RWPE1 (cell line): Measurements from ENCODE around the gene PIAS1.
"Not testable (repeated sequence)": the region's sequence is repeated elsewhere in the genome, so short reads cannot be mapped to it uniquely, and the experiment has no call there.

Experiments
- CTCF ChIA-PET: fragments of 350-600 bp; sonication (Branson Sonifier 250); formaldehyde crosslinking; extraction: SDS; loops from one replicate; lab custom pipeline; 2021; lab: Yijun Ruan, JAX
- POLR2A ChIA-PET: fragments of 400-600 bp; formaldehyde crosslinking; extraction: SDS; loops from one replicate; lab custom pipeline; 2020; ENCODE audit warnings: antibody characterized with exemption; ENCODE audit not compliant: low non-redundant PET; lab: Yijun Ruan, JAX
- DNase-seq: peaks from one replicate; pipeline ENCODE4 v3.0.0; 2012; ENCODE audit warnings: low spot score
- H3K27ac ChIP-seq: fragments of 450-650 bp; 2 replicates; pipeline ENCODE4 v1.5.1; 2017
- TF ChIP-seq, protein P1 (sequence below): fragments of 450-650 bp; conservative IDR thresholded peaks from 2 replicates; pipeline ENCODE4 v1.5.1; 2017; ENCODE audit warnings: low read depth, mild to moderate bottlenecking

PIAS1 gene

GRCh38 chr15:68053001-68053400, 1.1 kb upstream of the PIAS1 start:
- CTCF ChIA-PET, result no interaction called here
- H3K27ac ChIP-seq, result no peak overlapping the region
- TF ChIP-seq, protein P1, sequence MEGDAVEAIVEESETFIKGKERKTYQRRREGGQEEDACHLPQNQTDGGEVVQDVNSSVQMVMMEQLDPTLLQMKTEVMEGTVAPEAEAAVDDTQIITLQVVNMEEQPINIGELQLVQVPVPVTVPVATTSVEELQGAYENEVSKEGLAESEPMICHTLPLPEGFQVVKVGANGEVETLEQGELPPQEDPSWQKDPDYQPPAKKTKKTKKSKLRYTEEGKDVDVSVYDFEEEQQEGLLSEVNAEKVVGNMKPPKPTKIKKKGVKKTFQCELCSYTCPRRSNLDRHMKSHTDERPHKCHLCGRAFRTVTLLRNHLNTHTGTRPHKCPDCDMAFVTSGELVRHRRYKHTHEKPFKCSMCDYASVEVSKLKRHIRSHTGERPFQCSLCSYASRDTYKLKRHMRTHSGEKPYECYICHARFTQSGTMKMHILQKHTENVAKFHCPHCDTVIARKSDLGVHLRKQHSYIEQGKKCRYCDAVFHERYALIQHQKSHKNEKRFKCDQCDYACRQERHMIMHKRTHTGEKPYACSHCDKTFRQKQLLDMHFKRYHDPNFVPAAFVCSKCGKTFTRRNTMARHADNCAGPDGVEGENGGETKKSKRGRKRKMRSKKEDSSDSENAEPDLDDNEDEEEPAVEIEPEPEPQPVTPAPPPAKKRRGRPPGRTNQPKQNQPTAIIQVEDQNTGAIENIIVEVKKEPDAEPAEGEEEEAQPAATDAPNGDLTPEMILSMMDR, result no peak
- POLR2A ChIA-PET, result no interaction called here
- no peak for DNase-seq

DNA sequence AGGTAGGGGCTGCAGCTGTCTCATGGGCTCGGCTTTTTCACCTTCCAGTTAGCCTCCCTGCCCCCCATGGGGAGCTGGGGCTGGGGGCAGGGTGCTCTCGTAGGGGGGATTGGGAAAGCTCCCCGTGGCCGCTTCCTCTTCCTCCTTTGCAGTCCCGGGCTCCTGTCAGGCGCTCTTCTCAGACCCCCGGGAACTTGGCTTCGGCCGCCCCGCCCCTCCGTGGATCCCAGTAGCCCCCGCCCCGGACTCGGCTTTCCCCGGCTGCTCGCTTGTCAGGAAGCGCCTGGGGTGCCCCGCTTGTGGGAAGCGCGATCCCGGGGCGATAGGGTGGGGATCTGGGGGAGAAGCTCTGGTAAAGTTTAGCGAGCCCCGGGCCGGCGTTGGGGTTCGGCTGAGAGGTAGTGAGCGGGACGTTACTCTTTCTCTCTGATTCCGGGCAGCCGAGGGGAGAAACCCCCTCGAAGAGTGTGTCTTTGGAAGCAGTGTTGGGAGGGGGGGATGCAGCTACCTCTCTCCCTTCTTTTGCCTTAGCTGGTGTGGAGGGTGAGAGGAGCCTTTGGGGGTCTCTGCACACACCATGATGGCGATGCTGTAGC, 611 bp downstream of the PIAS1 start:
- DNase-seq, result peak; percentile 67
- peak overlapping the region; percentile 91 for H3K27ac ChIP-seq
- ChIA-PET POLR2A (no interaction called here), CTCF (interaction anchor here (0.6 to 0.8 kb wide), 2 partner anchors 227 to 1137 kb away, joined by 4 read pairs; no protein-coding TSS in a partner anchor)
- TF ChIP-seq, protein P1, result no peak

DNA sequence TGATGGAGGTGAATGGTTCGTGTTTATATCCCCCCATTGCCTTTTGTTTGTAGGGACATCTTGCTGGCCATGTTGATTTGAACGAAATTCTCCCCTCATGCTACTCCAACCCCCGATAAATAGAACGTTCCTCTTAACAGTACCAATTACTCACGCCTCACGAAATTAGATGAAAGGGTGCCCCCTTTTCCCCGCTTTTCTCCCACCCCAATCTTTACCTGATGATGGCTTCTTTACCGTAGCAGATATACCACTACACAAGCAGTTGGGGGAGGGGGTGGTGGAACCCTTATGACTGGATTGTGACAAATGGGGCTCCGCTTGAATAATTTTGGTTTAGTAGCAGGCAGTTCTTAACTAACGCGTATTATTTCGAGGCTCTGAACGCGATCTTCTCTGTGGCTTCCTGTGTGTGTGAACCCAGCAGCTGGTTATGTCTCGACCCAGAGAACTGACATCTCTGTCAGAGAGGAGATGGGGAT, 1.1 kb downstream of the PIAS1 start:
- ChIA-PET CTCF (interaction anchor here (0.7 to 0.8 kb wide), 2 partner anchors 10 to 228 kb away, joined by 4 read pairs; no protein-coding TSS in a partner anchor), POLR2A (no interaction called here)
- TF ChIP-seq, protein P1, result no peak
- DNase-seq, result peak; percentile 22
- peak overlapping the region; percentile 91 for H3K27ac ChIP-seq

DNA sequence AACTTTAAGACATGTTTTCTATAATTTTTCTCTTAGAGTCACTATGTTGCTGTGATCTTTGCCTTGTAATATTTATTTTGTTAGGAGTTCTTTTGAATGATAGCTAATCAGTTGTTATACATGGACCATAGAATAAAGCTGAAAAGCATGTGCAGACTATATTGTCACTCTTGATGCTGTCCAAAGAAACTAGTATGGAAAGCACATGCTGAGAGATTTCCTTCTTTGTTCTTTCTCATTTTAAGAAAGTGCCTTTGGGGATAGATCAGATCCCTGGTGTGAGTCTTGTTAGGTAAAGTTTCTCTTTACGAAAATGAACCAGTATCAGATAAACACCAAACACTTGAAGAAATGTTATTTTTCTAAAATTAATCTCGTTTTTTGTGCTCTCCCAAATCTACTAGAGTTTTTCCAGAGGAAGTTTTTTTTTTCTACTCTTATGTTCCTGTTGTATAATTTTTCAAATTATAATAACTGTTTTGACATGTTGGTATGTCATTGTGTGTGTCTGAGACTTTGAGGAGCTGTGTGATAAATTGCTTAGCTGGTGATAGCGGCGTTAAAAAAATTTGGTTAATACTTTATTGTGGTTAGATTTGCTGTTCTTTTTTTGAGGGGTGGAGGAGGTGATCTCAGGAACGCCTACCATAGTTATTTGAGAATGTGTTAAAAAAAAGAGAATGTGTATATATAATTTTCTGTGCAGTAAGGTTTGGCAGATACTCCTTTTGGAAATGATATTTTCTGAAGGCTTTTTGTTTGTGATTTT, 2.2 kb downstream of the PIAS1 start:
- DNase-seq, result no peak
- TF ChIP-seq, protein P1, result no peak
- H3K27ac ChIP-seq, result no peak overlapping the region
- POLR2A ChIA-PET, result no interaction called here
- CTCF ChIA-PET, result interaction anchor here (0.7 to 1.4 kb wide), 4 partner anchors 11 to 212 kb away, joined by 3 to 4 read pairs (median 4); no protein-coding TSS in a partner anchor

GRCh38 chr15:68057034-68057433, 2.9 kb downstream of the PIAS1 start:
- ChIA-PET POLR2A (no interaction called here), CTCF (interaction anchor here (0.6 to 1.4 kb wide), 3 partner anchors 98 to 213 kb away, joined by 3 to 4 read pairs (median 4); no protein-coding TSS in a partner anchor)
- no peak for DNase-seq
- TF ChIP-seq, protein P1, result no peak
- no peak overlapping the region for H3K27ac ChIP-seq

GRCh38 chr15:68057758-68058157, 3.6 kb downstream of the PIAS1 start:
- TF ChIP-seq, protein P1, result no peak
- CTCF ChIA-PET, result interaction anchor here (0.7 kb wide), 1 partner anchor 76 kb away, joined by 4 read pairs; no protein-coding TSS in a partner anchor
- POLR2A ChIA-PET, result no interaction called here
- no peak for DNase-seq
- H3K27ac ChIP-seq, result no peak overlapping the region

DNA sequence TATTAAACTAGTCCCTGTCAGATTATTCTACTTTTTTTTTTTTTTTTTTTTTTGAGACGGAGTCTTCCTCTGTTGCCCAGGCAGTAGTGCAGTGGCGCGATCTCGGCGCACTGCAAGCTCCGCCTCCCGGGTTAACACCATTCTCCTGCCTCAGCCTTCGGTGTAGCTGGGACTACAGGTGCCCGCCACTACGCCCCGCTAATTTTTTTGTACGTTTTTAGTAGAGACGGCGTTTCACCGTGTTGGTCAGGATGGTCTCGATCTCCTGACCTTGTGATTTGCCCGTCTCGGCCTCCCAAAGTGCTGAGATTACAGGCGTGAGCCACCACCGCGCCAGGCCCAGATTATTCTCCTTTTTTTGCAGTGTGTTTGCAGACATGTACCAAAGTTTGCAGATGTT, 4.9 kb downstream of the PIAS1 start:
- DNase-seq, POLR2A ChIA-PET, H3K27ac ChIP-seq: not testable (repeated sequence)
- CTCF ChIA-PET, result interaction anchor here (0.6 kb wide), 1 partner anchor 93 kb away, joined by 4 read pairs; no protein-coding TSS in a partner anchor
